Activated B cell treated with CpG ODN at 0.5 μM for 24 hours (primary cell): ENCODE measurements around the gene CADPS. TPM values are rescaled to one million over a fixed set of nuclear protein-coding genes. Genes with fewer than 3 reads are reported as not detected.

Source experiments
- ATAC-seq: fragments of 200-7000 bp; cut with Tn5 transposase; one replicate; pipeline ENCODE4 v1.10.0; 2021; ENCODE audit warnings: low read depth, mild to moderate bottlenecking, moderate library complexity
- CTCF ChIA-PET: fragments of 350-600 bp; sonication (Branson Sonifier 250); formaldehyde crosslinking; loops from one replicate; lab custom pipeline; 2021; ENCODE audit warnings: antibody characterized with exemption; lab: Charles Lee
- POLR2A ChIA-PET: fragments of 350-600 bp; sonication (Branson Sonifier 250); formaldehyde crosslinking; loops from one replicate; lab custom pipeline; 2021; ENCODE audit warnings: antibody characterized with exemption; lab: Charles Lee
- DNase-seq: peaks from one replicate; pipeline ENCODE4 v3.0.0; 2022
- H3K27ac Mint-ChIP-seq: one replicate; pipeline ENCODE4 v1.8.0; 2020; ENCODE audit warnings: mixed read lengths
- H3K27me3 Mint-ChIP-seq: one replicate; pipeline ENCODE4 v1.8.0; 2021; ENCODE audit warnings: mixed read lengths
- H3K36me3 Mint-ChIP-seq: one replicate; pipeline ENCODE4 v1.8.0; 2021; ENCODE audit warnings: low read depth, mixed read lengths
- H3K4me1 Mint-ChIP-seq: one replicate; pipeline ENCODE4 v1.8.0; 2021; ENCODE audit warnings: mixed read lengths
- H3K4me3 Mint-ChIP-seq: one replicate; pipeline ENCODE4 v1.8.0; 2020; ENCODE audit warnings: mild to moderate bottlenecking, mixed read lengths
- H3K9me3 Mint-ChIP-seq: one replicate; pipeline ENCODE4 v1.8.0; 2020; ENCODE audit warnings: mixed read lengths
- intact Hi-C: fragments of 100-400 bp; cut with micrococcal nuclease; formaldehyde crosslinking; loops from one replicate; pipeline ENCODE4 v1.15.1; 2024
- total RNA-seq: library from RNA; stranded (reverse); gene quantifications from 2 replicates; pipeline ENCODE4 v1.2.3, GENCODE V29; 2022
- TF ChIP-seq, protein P1 (sequence below): fragments of 200-600 bp; IDR thresholded peaks from one replicate; pipeline ENCODE4 v1.8.0; 2022; ENCODE audit warnings: antibody characterized with exemption, mild to moderate bottlenecking

Gene CADPS
- total RNA-seq, 1 donor from 2014 or later, result not detected

- TF ChIP-seq, protein P1, sequence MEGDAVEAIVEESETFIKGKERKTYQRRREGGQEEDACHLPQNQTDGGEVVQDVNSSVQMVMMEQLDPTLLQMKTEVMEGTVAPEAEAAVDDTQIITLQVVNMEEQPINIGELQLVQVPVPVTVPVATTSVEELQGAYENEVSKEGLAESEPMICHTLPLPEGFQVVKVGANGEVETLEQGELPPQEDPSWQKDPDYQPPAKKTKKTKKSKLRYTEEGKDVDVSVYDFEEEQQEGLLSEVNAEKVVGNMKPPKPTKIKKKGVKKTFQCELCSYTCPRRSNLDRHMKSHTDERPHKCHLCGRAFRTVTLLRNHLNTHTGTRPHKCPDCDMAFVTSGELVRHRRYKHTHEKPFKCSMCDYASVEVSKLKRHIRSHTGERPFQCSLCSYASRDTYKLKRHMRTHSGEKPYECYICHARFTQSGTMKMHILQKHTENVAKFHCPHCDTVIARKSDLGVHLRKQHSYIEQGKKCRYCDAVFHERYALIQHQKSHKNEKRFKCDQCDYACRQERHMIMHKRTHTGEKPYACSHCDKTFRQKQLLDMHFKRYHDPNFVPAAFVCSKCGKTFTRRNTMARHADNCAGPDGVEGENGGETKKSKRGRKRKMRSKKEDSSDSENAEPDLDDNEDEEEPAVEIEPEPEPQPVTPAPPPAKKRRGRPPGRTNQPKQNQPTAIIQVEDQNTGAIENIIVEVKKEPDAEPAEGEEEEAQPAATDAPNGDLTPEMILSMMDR, result no peak
- Mint-ChIP-seq H3K27me3 (no peaks in the 10 kb centered on the region), H3K4me1 (no peaks in the 10 kb centered on the region), H3K36me3 (no peaks in the 10 kb centered on the region), H3K4me3 (no peak overlapping the region), H3K27ac (no peak overlapping the region), H3K9me3 (no peaks in the 10 kb centered on the region)
- ChIA-PET CTCF (no interaction called here), POLR2A (no interaction called here)
- no peak for ATAC-seq
- DNase-seq, result no peak
- intact Hi-C loops, result no loop called here
Observed at GRCh38 chr3:62859203-62859791, 15.9 kb downstream of the CADPS start.

GRCh38 chr3:62845996-62846395, 29.2 kb downstream of the CADPS start:
- no peak overlapping the region for H3K27ac Mint-ChIP-seq
- intact Hi-C loops, result no loop called here
- ChIA-PET POLR2A (no interaction called here), CTCF (no interaction called here)
- no peaks in the 10 kb centered on the region for H3K36me3 Mint-ChIP-seq
- H3K27me3 Mint-ChIP-seq, result no peaks in the 10 kb centered on the region
- TF ChIP-seq, protein P1, result no peak
- no peak overlapping the region for H3K4me3 Mint-ChIP-seq
- DNase-seq (no peak), ATAC-seq (no peak)
- H3K4me1 Mint-ChIP-seq, result no peaks in the 10 kb centered on the region
- peaks cover 2% of the 10 kb centered on the region for H3K9me3 Mint-ChIP-seq

- no peaks in the 10 kb centered on the region for H3K4me1 Mint-ChIP-seq
- POLR2A ChIA-PET, result no interaction called here
- no peaks in the 10 kb centered on the region for H3K36me3 Mint-ChIP-seq
- peaks cover 2% of the 10 kb centered on the region for H3K9me3 Mint-ChIP-seq
- TF ChIP-seq, protein P1, result no peak
- CTCF ChIA-PET, result no interaction called here
- DNase-seq (no peak), ATAC-seq (no peak)
- no peaks in the 10 kb centered on the region for H3K27me3 Mint-ChIP-seq
- H3K4me3 Mint-ChIP-seq, result no peak overlapping the region
- intact Hi-C loops, result no loop called here
- no peak overlapping the region for H3K27ac Mint-ChIP-seq
Observed at GRCh38 chr3:62843508-62843907, 31.7 kb downstream of the CADPS start.

- Mint-ChIP-seq H3K4me1 (peaks cover 10% of the 10 kb centered on the region), H3K36me3 (no peaks in the 10 kb centered on the region), H3K9me3 (no peaks in the 10 kb centered on the region), H3K27ac (no peak overlapping the region), H3K4me3 (no peak overlapping the region), H3K27me3 (no peaks in the 10 kb centered on the region)
- ChIA-PET CTCF (no interaction called here), POLR2A (no interaction called here)
- DNase-seq (no peak), ATAC-seq (no peak)
- TF ChIP-seq, protein P1, result no peak
- intact Hi-C loops, result no loop called here
Observed at GRCh38 chr3:62839748-62840147, 35.5 kb downstream of the CADPS start.

DNA sequence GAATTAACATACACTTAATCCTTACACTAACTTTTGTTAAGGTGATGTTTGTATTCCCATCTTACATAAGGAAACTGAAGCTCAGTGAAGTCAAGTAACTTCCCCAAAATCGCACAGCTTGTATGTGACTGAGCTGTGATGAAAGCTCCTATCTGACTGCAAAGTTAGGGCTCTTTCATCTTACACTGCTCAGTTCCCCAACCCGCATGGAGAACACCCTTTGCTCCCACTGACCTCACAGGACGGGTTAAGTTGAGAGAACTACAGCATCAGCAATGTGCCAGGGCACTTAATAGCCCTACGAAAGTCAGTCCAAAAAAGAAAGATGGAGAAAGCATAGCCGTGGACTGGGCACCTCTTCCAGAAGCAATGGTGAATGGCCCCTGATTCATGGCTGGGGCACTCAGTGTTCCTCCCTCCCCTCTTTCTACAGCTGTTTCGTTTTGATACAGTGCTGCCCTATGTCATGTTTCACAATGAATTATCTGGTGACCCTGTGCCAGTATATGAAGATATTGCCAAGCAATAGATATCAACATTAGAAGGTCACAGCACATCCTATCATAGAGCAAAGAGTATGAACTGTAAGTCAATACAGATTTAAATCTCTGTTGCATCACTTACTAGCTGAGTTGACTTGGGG, 38.0 kb downstream of the CADPS start:
- Mint-ChIP-seq H3K36me3 (no peaks in the 10 kb centered on the region), H3K9me3 (no peaks in the 10 kb centered on the region), H3K4me1 (peaks cover 10% of the 10 kb centered on the region), H3K27me3 (no peaks in the 10 kb centered on the region), H3K27ac (no peak overlapping the region), H3K4me3 (no peak overlapping the region)
- intact Hi-C loops, result no loop called here
- TF ChIP-seq, protein P1, result no peak
- ATAC-seq (no peak), DNase-seq (no peak)
- ChIA-PET CTCF (no interaction called here), POLR2A (no interaction called here)
